Fibroblast of skin of left biceps (primary cell): ENCODE measurements around the gene TENT4A.

ENCODE experiments used
- DNase-seq, 2 experiments: peaks; one replicate each; pipeline ENCODE4 v3.0.0-alpha.2; 2013; ENCODE audit warnings: low read depth in 2 of 2

TENT4A gene

GRCh38 chr5:6750142-6750840 lies 37.1 kb downstream of the TENT4A start:
- no peak for DNase-seq

DNA sequence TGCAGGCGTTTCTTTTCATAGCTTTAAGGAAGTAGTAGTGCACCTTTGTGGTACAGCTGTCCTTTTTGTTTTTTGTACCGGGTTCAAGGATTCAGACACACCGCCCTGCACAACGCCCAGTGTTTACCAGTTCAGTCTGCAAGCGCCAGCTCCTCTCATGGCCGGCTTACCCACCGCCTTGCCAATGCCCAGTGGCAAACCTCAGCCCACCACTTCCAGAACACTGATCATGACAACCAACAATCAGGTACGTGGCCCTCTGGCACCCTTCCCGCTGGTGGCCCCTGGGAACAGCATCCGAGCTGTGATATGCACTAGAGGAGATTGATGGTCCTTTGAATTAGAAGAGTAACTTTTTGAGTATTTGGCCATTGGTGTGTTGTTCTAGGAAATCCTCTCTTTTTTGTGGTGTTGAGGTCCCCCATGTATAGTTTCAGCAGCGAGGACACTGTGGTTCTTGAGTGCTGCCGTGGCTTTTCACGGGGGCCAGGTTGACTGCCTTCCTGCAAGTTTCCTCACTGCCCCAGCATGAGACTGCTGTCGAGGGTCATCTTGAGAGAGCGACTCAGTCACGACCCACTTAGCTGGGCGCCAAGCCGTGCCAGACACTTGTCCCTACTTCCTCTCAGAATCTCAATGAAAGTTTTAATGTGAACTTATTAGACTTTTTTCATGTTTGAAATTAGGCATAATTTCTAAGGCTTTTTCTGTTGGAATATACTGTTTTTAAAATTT lies 37.9 kb downstream of the TENT4A start:
- DNase-seq: no peak

GRCh38 chr5:6752236-6752635 lies 39.0 kb downstream of the TENT4A start:
- DNase-seq: no peak

DNA sequence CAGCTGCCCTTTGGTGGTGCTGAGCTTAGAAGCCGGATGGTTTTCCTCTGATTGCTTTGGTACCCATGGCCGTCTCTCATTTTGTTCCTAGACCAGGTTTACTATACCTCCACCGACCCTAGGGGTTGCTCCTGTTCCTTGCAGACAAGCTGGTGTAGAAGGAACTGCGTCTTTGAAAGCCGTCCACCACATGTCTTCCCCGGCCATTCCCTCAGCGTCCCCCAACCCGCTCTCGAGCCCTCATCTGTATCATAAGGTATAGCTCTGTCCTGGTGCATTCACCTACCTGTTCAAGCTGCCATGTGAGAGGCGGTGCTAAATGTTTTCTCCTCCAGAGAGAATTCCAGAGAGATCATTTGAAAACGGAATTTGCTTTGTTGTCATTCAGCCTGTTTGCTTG lies 39.5 kb downstream of the TENT4A start:
- DNase-seq: no peak

DNA sequence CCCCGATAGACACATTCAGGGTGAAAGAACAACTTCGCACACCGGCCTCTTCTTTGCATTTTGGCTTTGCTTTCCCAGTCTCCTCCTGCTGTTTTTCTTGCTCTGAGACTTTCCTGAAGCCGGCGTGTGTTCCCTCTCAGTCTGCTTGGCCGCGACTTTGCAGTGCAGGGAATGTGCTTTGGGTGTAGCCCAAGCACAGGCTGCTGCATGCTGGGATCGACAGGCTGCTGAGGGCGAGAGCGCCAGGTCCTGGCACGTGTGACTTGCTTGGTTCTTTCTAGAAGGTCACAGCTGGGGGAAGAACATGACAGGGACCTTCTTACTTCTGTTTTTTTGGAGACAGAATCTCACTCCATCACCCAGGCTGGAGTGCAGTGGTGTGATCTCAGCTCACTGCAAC lies 40.6 kb downstream of the TENT4A start:
- no peak for DNase-seq

DNA sequence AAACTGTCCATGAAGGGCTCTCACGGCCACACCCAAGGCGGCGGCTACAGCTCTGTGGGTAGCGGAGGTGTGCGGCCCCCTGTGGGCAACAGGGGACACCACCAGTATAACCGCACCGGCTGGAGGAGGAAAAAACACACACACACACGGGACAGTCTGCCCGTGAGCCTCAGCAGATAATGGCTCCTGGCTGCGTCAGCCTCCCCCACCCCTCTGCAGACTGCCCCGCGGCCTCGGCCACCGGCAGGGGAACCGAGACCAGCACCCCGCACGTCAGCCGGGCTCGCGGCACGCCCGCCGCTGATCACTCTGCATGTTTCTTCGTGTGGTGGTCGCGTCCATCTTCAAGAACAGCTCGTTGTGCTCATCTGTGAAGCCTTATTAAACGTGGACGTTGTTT lies 41.5 kb downstream of the TENT4A start:
- no peak for DNase-seq

GRCh38 chr5:6755519-6755918 lies 42.3 kb downstream of the TENT4A start:
- no peak for DNase-seq

GRCh38 chr5:6755941-6756340 lies 42.7 kb downstream of the TENT4A start:
- no peak for DNase-seq

DNA sequence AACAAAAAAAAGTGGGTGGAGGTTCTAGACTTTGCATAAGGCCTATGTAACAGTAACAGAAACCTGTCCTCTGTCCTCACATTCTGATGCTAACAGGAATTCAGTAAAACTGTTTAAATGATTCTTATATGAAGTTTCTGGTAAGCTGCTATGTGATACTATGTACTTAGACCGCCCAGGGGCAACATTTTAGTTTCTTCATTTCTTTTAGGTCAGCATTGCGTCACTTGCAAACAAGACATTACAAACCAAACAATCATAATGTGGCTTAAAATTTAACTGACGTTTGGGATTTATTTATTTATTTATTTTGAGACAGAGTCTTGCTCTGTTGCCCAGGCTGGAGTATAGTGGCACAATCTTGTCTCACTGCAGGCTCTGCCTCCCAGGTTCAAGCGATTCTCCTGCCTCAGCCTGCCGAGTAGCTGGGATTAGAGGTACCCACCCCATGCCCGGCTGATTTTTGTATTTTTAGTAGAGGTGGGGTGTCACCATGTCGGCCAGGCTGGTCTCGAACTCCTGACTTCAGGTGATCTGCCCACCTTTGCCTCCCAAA lies 44.3 kb downstream of the TENT4A start:
- DNase-seq: no peak

- no peak for DNase-seq
Observed at GRCh38 chr5:6758236-6758635, 45.0 kb downstream of the TENT4A start.

DNA sequence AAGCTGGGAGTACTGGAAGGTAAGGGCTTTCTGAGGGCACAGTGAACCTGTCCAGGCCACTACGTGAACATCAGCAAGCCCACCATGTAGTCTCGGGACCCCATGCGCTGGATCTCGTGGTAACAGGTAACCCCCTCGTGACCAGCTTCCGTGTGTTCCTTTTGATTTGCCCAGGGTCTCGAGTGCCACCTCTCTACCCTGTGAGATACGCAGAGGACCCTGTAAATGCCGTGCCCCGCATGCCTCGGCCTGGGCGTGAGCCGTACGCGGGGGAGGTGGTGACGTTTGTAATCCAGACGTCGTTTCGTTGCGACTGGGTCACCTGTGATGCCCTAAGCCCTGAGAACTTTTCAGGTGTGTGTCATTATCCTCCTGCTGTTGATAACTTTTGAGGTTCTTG lies 45.5 kb downstream of the TENT4A start:
- no peak for DNase-seq

DNA sequence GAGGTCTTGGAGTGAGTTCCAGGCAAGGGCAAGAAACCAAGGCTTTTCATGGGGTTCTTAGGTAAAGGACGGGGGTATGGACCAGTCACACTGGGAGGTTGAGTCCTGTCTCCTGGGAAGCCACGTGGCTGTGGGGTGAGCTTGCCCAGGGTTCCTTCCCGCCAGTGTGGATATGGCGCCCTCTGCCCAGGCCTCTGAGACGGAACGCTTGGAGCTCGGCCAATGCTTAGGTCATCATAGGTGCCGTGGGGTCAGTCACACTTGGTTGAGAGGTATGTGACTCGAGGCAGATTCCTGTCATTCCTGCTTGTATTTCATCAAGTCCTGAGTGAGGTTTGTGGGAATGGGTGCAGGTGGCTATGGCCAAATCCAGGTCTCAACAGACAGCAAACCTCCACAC lies 46.2 kb downstream of the TENT4A start:
- no peak for DNase-seq

GRCh38 chr5:6759983-6760382 lies 46.8 kb downstream of the TENT4A start:
- no peak for DNase-seq

DNA sequence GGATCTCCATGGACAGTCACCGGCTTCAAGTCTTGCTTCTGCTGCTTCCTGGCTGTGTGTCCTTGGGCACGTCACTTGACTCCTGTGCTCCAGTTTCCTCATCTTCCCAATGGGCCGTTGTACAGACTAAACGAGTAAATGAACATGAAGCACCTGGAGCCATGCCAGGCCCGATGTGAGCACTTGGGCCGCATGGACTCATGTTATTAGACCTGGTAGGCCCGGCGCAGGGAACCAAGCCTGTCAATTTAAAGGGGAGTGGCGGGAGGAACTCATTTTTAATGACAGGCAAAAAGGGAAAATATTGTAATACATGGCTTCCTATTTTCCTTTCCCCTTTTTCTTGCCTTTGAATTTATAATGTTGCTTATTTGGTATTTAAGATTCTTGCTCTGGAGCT lies 47.5 kb downstream of the TENT4A start:
- no peak for DNase-seq

GRCh38 chr5:6761333-6761732 lies 48.1 kb downstream of the TENT4A start:
- no peak for DNase-seq

DNA sequence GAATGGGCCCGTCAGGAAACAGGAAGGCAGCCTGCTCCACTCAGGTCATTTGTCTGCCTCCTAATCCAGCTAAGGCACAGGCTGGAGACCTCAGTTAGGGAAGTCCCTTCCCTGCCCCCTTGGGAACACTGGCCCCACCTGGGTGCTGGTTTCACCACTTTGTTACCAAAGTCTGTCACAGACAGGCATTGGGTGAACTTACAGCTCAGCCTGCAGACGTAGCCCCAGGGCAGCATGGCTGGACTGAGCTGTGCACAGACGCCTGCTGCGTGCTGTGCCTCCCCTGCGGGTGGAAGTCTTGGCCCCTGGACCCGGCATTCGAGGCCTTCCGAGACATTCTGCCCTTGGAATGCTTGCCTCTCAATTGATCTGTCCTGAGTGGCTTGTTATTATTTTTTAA lies 48.9 kb downstream of the TENT4A start:
- DNase-seq: no peak

- no peak for DNase-seq
Observed at GRCh38 chr5:6762697-6763096, 49.5 kb downstream of the TENT4A start.

- DNase-seq: no peak
Observed at GRCh38 chr5:6763191-6763590, 50.0 kb downstream of the TENT4A start.

DNA sequence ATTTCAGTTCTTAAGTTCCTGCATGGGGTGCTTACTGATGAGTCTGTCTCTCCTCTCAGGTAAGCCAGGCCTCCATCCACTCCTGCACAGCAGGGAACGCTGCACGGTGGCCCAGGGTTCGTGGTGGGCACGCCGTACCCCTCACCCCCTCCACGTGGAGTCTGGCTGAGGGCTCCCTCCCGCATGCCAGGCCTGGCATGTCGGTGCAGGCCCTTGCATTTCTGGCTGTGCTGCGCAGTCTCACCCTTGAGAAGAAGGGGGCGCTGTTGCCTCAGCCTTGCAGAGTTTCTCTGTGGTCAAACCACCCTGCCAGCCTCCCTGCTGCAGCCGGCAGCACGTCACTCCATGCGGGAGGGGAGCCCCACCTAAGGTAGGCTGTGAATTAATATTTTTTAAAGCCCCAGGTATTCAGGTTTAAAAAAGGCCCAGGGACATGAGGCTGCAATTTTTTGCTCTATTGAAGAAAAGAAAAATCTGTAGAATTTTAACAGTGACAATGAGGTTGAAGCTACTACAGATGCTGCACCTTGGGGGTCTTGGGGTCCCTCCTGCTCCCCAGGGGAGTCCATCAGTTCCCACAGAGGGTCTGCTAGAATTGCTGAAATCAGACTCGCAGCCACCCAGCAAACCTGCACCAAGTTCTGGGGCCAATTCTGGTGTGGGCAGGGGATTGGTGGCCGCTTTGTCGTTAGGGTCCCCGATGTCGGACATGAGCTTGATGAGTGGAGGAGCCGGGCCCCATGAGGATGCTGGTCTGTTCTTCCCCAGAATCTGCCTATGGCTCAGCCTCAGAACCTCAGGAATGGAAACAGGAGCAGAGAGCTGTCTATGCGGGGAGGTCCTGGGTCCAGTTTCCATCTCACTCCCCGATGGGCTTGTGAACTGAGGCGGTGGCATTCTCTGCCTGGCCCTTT lies 52.6 kb downstream of the TENT4A start:
- peak in 1 of 2 experiments; percentile 27 for DNase-seq

- no peak for DNase-seq
Observed at GRCh38 chr5:6766604-6767093, 53.4 kb downstream of the TENT4A start.

- DNase-seq: no peak
Observed at GRCh38 chr5:6767481-6768063, 54.3 kb downstream of the TENT4A start.
